T-cell (primary cell): ENCODE results near the gene ATP2C1. TPM values are rescaled to one million over a fixed set of nuclear protein-coding genes. Genes with fewer than 3 reads are reported as not detected.

ENCODE experiments used
- ATAC-seq, 4 experiments: fragments of 200-7000 bp in 3 of 4; fragments of 150-1000 bp in 1 of 4; cut with Tn5 transposase; replicated peaks in 1 of 4; 1 replicate in 3 of 4; 2 replicates in 1 of 4; pipeline ENCODE4 v1.10.0; 2021; ENCODE audit warnings: moderate library complexity in 3 of 4, mild to moderate bottlenecking in 2 of 4, moderate number of reproducible peaks in 1 of 4
- CTCF ChIA-PET, 2 donors: fragments of 300-600 bp; sonication (Branson Sonifier 250); formaldehyde crosslinking; loops; one replicate each; lab custom pipeline; 2022; ENCODE audit warnings: antibody characterized with exemption in 2 of 2; lab: Charles Lee
- POLR2A ChIA-PET, 2 donors: fragments of 300-600 bp; sonication (Branson Sonifier 250); formaldehyde crosslinking; loops; one replicate each; lab custom pipeline; 2022; ENCODE audit warnings: antibody characterized with exemption in 2 of 2; lab: Charles Lee
- DNase-seq, 35 experiments: peaks; one replicate each; pipeline versions ENCODE4 v3.0.0 to v3.0.0-alpha.2; 2013 to 2023
- H3K27ac ChIP-seq: one replicate; pipeline ENCODE4 v1.5.1; 2013; ENCODE audit warnings: low read length
- H3K27me3 ChIP-seq, 2 experiments: replicated peaks in 1 of 2; 1 replicate in 1 of 2; 2 replicates in 1 of 2; pipeline versions ENCODE4 v1.6.1 to v1.7.0; 2013; ENCODE audit warnings: low read length in 1 of 2, mixed read lengths in 1 of 2; ENCODE audit not compliant: control insufficient read depth in 2 of 2, insufficient read depth in 2 of 2; ENCODE audit errors: extremely low read depth in 1 of 2
- H3K36me3 ChIP-seq, 2 donors: 1 replicate in 1 of 2; 2 replicates in 1 of 2; pipeline versions ENCODE4 v1.6.1 to v1.7.0; 2013; ENCODE audit warnings: low read length in 1 of 2; ENCODE audit not compliant: control insufficient read depth in 2 of 2, insufficient read depth in 1 of 2; ENCODE audit errors: extremely low read depth in 1 of 2
- H3K4me1 ChIP-seq, 2 experiments: 1 replicate in 1 of 2; 2 replicates in 1 of 2; pipeline versions ENCODE4 v1.6.1 to v1.7.0; 2013; ENCODE audit warnings: low read length in 2 of 2, mixed read lengths in 1 of 2; ENCODE audit not compliant: insufficient read depth in 2 of 2, control insufficient read depth in 1 of 2; ENCODE audit errors: extremely low read depth in 1 of 2
- H3K4me3 ChIP-seq, 2 donors: 1 replicate in 1 of 2; 2 replicates in 1 of 2; pipeline versions ENCODE4 v1.5.1 to v1.7.0; 2013; ENCODE audit warnings: mild to moderate bottlenecking in 2 of 2, low read length in 1 of 2, moderate library complexity in 1 of 2; ENCODE audit not compliant: control insufficient read depth in 1 of 2; ENCODE audit errors: extremely low read depth in 1 of 2
- H3K9me3 ChIP-seq: 2 replicates; pipeline ENCODE4 v1.7.0; 2013
- H3K27ac Mint-ChIP-seq, 2 donors: one replicate each; pipeline ENCODE4 v1.8.0; 2020 to 2021; ENCODE audit warnings: mild to moderate bottlenecking in 2 of 2, mixed read lengths in 2 of 2
- H3K27me3 Mint-ChIP-seq, 2 donors: one replicate each; pipeline ENCODE4 v1.8.0; 2021 to 2022; ENCODE audit warnings: mixed read lengths in 2 of 2
- H3K36me3 Mint-ChIP-seq: one replicate; pipeline ENCODE4 v1.8.0; 2021; ENCODE audit warnings: mixed read lengths
- H3K4me1 Mint-ChIP-seq, 3 donors: one replicate each; pipeline ENCODE4 v1.8.0; 2020 to 2022; ENCODE audit warnings: mixed read lengths in 3 of 3, mild to moderate bottlenecking in 1 of 3
- H3K4me3 Mint-ChIP-seq, 3 donors: one replicate each; pipeline ENCODE4 v1.8.0; 2020 to 2022; ENCODE audit warnings: mild to moderate bottlenecking in 3 of 3, mixed read lengths in 3 of 3, moderate library complexity in 3 of 3
- H3K9me3 Mint-ChIP-seq, 3 donors: one replicate each; pipeline ENCODE4 v1.8.0; 2020 to 2022; ENCODE audit warnings: mixed read lengths in 3 of 3
- WGBS: methylation state at CpG from one replicate; pipeline ENCODE4 v1.1.5; 2013; ENCODE audit warnings: missing lambda C conversion rate; ENCODE audit not compliant: insufficient coverage; 5-methylcytosine and 5-hydroxymethylcytosine counted together
- total RNA-seq, 35 experiments: library from RNA in 6 of 35; stranded (reverse) in 6 of 35; fragments of 120-200 nt in 1 of 35; gene quantifications; one replicate each; pipeline versions ENCODE4 v1.2.1 to v1.2.4 and lab custom pipeline; 2013 to 2026

The ATP2C1 gene
- total RNA-seq, 5 donors from 2014 or later (not counting 1 experiment from before 2014, with no cell fraction given) = 36.4 to 60.1 (median 42.6) TPM

GRCh38 chr3:130990282-130990681 lies 96.4 kb downstream of the ATP2C1 start:
- DNase-seq (no peak), ATAC-seq (no peak)
- no peaks in the 10 kb centered on the region for H3K4me1 Mint-ChIP-seq
- H3K4me3 Mint-ChIP-seq = no peak overlapping the region
- CTCF ChIA-PET = no interaction called here
- H3K27me3 ChIP-seq = no peaks in the 10 kb centered on the region
- H3K27ac Mint-ChIP-seq = no peak overlapping the region
- H3K9me3 Mint-ChIP-seq = no peaks in the 10 kb centered on the region
- WGBS = 90% methylated on average over 5 of the region's 5 CpGs
- H3K27me3 Mint-ChIP-seq = no peaks in the 10 kb centered on the region
- no peaks in the 10 kb centered on the region for H3K9me3 ChIP-seq
- H3K36me3 Mint-ChIP-seq = peaks cover 35% of the 10 kb centered on the region
- H3K36me3 ChIP-seq = peaks cover 6 to 14% of the 10 kb centered on the region in 2 donors
- no peak overlapping the region for H3K27ac ChIP-seq
- H3K4me3 ChIP-seq = no peak overlapping the region
- POLR2A ChIA-PET = no interaction called here
- no peaks in the 10 kb centered on the region for H3K4me1 ChIP-seq

- WGBS = 93% methylated on average over 3 of the region's 5 CpGs
- no peak for ATAC-seq
- peaks cover 6 to 18% of the 10 kb centered on the region in 2 donors for H3K36me3 ChIP-seq
Observed at GRCh38 chr3:130991126-130991525, 97.2 kb downstream of the ATP2C1 start.

GRCh38 chr3:130992344-130992743 lies 98.5 kb downstream of the ATP2C1 start:
- Histone ChIP-seq H3K9me3 (no peaks in the 10 kb centered on the region), H3K4me3 (no peak overlapping the region), H3K27ac (no peak overlapping the region), H3K4me1 (no peaks in the 10 kb centered on the region), H3K36me3 (peaks cover 6 to 21% of the 10 kb centered on the region in 2 donors), H3K27me3 (no peaks in the 10 kb centered on the region)
- ATAC-seq (no peak), DNase-seq (no peak)
- H3K27ac Mint-ChIP-seq = no peak overlapping the region
- H3K4me3 Mint-ChIP-seq = no peak overlapping the region
- peaks cover 35% of the 10 kb centered on the region for H3K36me3 Mint-ChIP-seq
- H3K4me1 Mint-ChIP-seq = no peaks in the 10 kb centered on the region
- no peaks in the 10 kb centered on the region for H3K27me3 Mint-ChIP-seq
- 100% methylated on average over 1 of the region's 3 CpGs for WGBS
- ChIA-PET POLR2A (no interaction called here), CTCF (no interaction called here)
- no peaks in the 10 kb centered on the region for H3K9me3 Mint-ChIP-seq

More at GRCh38 chr3:130991126-130991525, 97.2 kb downstream of the ATP2C1 start:
- no peak overlapping the region for H3K4me3 Mint-ChIP-seq
- no peak overlapping the region for H3K27ac ChIP-seq
- no peak overlapping the region for H3K27ac Mint-ChIP-seq
- no peaks in the 10 kb centered on the region for H3K27me3 Mint-ChIP-seq
- no peaks in the 10 kb centered on the region for H3K4me1 Mint-ChIP-seq
- ChIA-PET POLR2A (interaction anchor here in 1 of 2 donors (0.5 kb wide), 1 partner anchor 17 kb away, joined by 5 read pairs; no protein-coding TSS in a partner anchor), CTCF (no interaction called here)
- DNase-seq = no peak
- no peaks in the 10 kb centered on the region for H3K9me3 ChIP-seq
- H3K27me3 ChIP-seq = no peaks in the 10 kb centered on the region
- no peak overlapping the region for H3K4me3 ChIP-seq
- peaks cover 31% of the 10 kb centered on the region for H3K36me3 Mint-ChIP-seq
- no peaks in the 10 kb centered on the region for H3K4me1 ChIP-seq
- H3K9me3 Mint-ChIP-seq = no peaks in the 10 kb centered on the region

DNA sequence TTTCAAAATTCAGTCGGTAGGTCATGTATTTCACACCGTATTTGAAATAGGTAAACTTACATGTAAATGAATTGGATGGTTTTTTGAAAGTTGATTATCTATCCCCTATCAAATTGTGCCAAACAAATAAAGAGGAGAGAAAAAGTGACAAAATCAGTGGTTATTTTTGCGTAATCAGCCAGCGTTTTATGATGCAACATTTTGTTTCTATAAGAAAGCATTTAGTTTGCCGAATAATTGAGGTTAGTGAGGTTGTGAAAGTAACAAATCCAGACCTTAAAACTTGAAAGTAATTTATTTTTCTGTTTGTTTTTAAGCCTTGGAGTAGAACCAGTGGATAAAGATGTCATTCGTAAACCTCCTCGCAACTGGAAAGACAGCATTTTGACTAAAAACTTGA lies 103.4 kb downstream of the ATP2C1 start:
- no peak overlapping the region for H3K4me3 Mint-ChIP-seq
- H3K4me3 ChIP-seq = no peak overlapping the region
- ATAC-seq = no peak
- no peak overlapping the region for H3K27ac Mint-ChIP-seq
- H3K36me3 ChIP-seq = peaks cover 0 to 24% of the 10 kb centered on the region in 2 donors
- H3K27ac ChIP-seq = no peak overlapping the region
- ChIA-PET POLR2A (no interaction called here), CTCF (no interaction called here)
- H3K4me1 Mint-ChIP-seq = peaks cover 0 to 2% (median 0%) of the 10 kb centered on the region in 3 donors
- no peaks in the 10 kb centered on the region for H3K27me3 Mint-ChIP-seq
- no peaks in the 10 kb centered on the region for H3K27me3 ChIP-seq
- H3K36me3 Mint-ChIP-seq = peaks cover 33% of the 10 kb centered on the region
- H3K9me3 ChIP-seq = no peaks in the 10 kb centered on the region
- no CpG with 5 or more reads among the region's 7 CpGs for WGBS
- H3K9me3 Mint-ChIP-seq = no peaks in the 10 kb centered on the region
- no peak for DNase-seq
- no peaks in the 10 kb centered on the region for H3K4me1 ChIP-seq

GRCh38 chr3:131001071-131001470 lies 107.2 kb downstream of the ATP2C1 start:
- ChIA-PET CTCF (interaction anchor here in 1 of 2 donors (0.6 kb wide), 1 partner anchor 20 kb away, joined by 5 read pairs; no protein-coding TSS in a partner anchor), POLR2A (interaction anchor here (0.6 kb wide), 3 partner anchors 32 to 428 kb away, joined by 3 to 6 read pairs (median 4); no protein-coding TSS in a partner anchor)
- Histone ChIP-seq H3K27me3 (no peaks in the 10 kb centered on the region), H3K4me3 (no peak overlapping the region), H3K9me3 (no peaks in the 10 kb centered on the region), H3K27ac (no peak overlapping the region), H3K36me3 (peaks cover 0 to 11% of the 10 kb centered on the region in 2 donors), H3K4me1 (no peaks in the 10 kb centered on the region)
- DNase-seq (no peak), ATAC-seq (no peak)
- WGBS = no CpG with 5 or more reads among the region's 1 CpG
- H3K4me3 Mint-ChIP-seq = no peak overlapping the region
- peaks cover 43% of the 10 kb centered on the region for H3K36me3 Mint-ChIP-seq
- no peaks in the 10 kb centered on the region for H3K9me3 Mint-ChIP-seq
- H3K4me1 Mint-ChIP-seq = peaks cover 0 to 9% (median 0%) of the 10 kb centered on the region in 3 donors
- peak overlapping the region in 1 of 2 donors; percentile 10 for H3K27ac Mint-ChIP-seq
- no peaks in the 10 kb centered on the region for H3K27me3 Mint-ChIP-seq

DNA sequence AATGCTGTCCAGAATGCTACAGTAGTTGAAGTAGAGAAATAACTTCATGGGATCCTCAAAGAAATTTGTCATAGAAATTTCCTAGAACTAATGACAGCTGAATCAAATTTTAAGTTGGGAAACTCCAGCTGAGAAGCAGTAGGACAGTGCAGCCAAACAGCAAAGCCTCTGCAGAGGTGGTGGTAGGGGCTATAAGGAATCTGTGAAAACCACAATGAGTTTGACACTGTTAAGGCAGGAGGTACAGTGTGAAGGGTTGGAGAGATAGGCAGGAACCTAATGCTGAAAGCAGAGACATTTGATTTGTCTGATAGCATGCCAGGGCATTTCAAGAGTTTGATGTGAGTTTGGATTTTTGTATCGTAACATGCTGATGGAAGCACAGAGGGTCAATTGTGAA lies 110.7 kb downstream of the ATP2C1 start:
- no peak for ATAC-seq
- H3K27me3 Mint-ChIP-seq = no peaks in the 10 kb centered on the region

More for the DNA sequence above, 110.7 kb downstream of the ATP2C1 start:
- peaks cover 0 to 2% of the 10 kb centered on the region in 2 donors for H3K36me3 ChIP-seq
- Mint-ChIP-seq H3K36me3 (peaks cover 41% of the 10 kb centered on the region), H3K4me1 (peaks cover 0 to 9% (median 0%) of the 10 kb centered on the region in 3 donors), H3K9me3 (no peaks in the 10 kb centered on the region), H3K4me3 (no peak overlapping the region), H3K27ac (no peak overlapping the region)
- H3K27me3 ChIP-seq = no peaks in the 10 kb centered on the region
- ChIA-PET POLR2A (no interaction called here), CTCF (no interaction called here)
- H3K27ac ChIP-seq = no peak overlapping the region
- no peak for DNase-seq
- no peak overlapping the region for H3K4me3 ChIP-seq
- H3K9me3 ChIP-seq = no peaks in the 10 kb centered on the region
- WGBS = 92% methylated on average over 1 of the region's 1 CpG
- H3K4me1 ChIP-seq = no peaks in the 10 kb centered on the region
